ENCODE results near the gene LLGL2.

GRCh38 chr17:75576661-75577060 lies 51.2 kb downstream of the LLGL2 start:
- TF ChIP-seq TAF1 (IDR thresholded peaks at IDR 0.05; ENCODE audit: borderline replicate concordance, insufficient read depth, low read length) (no peak), SIN3A (IDR thresholded peaks at IDR 0.05; ENCODE audit: borderline replicate concordance, insufficient read depth, low read length) (no peak)

Data from PFSK-1 (cell line).